Right cardiac atrium (tissue), 5 donors: ENCODE measurements around the gene CHRNA1. TPM values are rescaled to one million over a fixed set of nuclear protein-coding genes. Genes with fewer than 3 reads are reported as not detected.
A peak's percentile ranks its signal among the peaks of the same experiment; 100 is the strongest.

Experiments
- ATAC-seq, 2 donors: fragments of 200-7000 bp; cut with Tn5 transposase; one replicate each; pipeline versions ENCODE4 v1.8.0 to v1.9.1; 2020; ENCODE audit warnings: moderate library complexity in 2 of 2, mild to moderate bottlenecking in 1 of 2
- DNase-seq, 3 donors: peaks; one replicate each; pipeline ENCODE4 v3.0.0-alpha.2; 2020
- H3K27ac ChIP-seq: one replicate; pipeline ENCODE4 v1.5.1; 2013; ENCODE audit warnings: mild to moderate bottlenecking, low read length, control low read depth, moderate library complexity
- H3K27me3 ChIP-seq: one replicate; pipeline ENCODE4 v1.6.1; 2013; ENCODE audit not compliant: control insufficient read depth, insufficient read depth
- H3K4me1 ChIP-seq: one replicate; pipeline ENCODE4 v1.6.1; 2013; ENCODE audit warnings: low read length; ENCODE audit not compliant: control insufficient read depth, insufficient read depth
- H3K4me3 ChIP-seq: one replicate; pipeline ENCODE4 v1.5.1; 2013; ENCODE audit warnings: low read length, control low read depth
- H3K9me3 ChIP-seq: one replicate; pipeline ENCODE4 v1.6.1; 2013; ENCODE audit warnings: low read length; ENCODE audit not compliant: control insufficient read depth
- WGBS: extraction: QIAGEN DNeasy Blood & Tissue Kit; methylation state at CpG from one replicate; pipeline ENCODE4 v1.1.7; 2013; 5-methylcytosine and 5-hydroxymethylcytosine counted together
- intact Hi-C, 4 donors: fragments of 100-400 bp; cut with DNase I; formaldehyde crosslinking; loops; one replicate each; pipeline versions ENCODE4 v1.11.0 to v1.14.0; 2022 to 2023
- polyA plus RNA-seq: library from polyadenylated mRNA; stranded (reverse); fragments of 200-250 nt; gene quantifications from one replicate; pipeline ENCODE4 v1.2.3, GENCODE V29; 2013
- total RNA-seq, 4 donors: library from RNA; stranded (reverse); fragmentation: NEBNext Ultra II Directional; extraction: Animal tissue kit (Norgen Biotek cat#: 25700); gene quantifications; one replicate each; pipeline ENCODE4 v1.2.1, GENCODE V29; 2021
- donor health status: healthy with polysubstance abuse.
- donor health status: DM: no; HTN: yes; CAD: no.
- donor health status: DM: no; HTN: no; CAD: no.
- donor health status: DM: no; HTN: yes; CAD: no; lungs with severe emphysema.
- donor health status: DM: yes; HTN: yes; CAD: no.

CHRNA1 gene
- total and polyA plus RNA-seq, 5 donors = 0.20 to 0.95 (median 0.57) TPM; not detected in 2

- Histone ChIP-seq H3K4me3 (no peak overlapping the region), H3K4me1 (no peaks in the 10 kb centered on the region), H3K27ac (no peak overlapping the region), H3K27me3 (no peaks in the 10 kb centered on the region), H3K9me3 (no peaks in the 10 kb centered on the region)
- DNase-seq (no peak), ATAC-seq (no peak)
- WGBS = 84% methylated on average over 7 of the region's 7 CpGs
- intact Hi-C loops = no loop called here
These were observed 28.2 kb upstream of the CHRNA1 start for GRCh38 chr2:174792309-174793025.

GRCh38 chr2:174791746-174792280 lies 27.5 kb upstream of the CHRNA1 start:
- no peak overlapping the region for H3K4me3 ChIP-seq
- no peaks in the 10 kb centered on the region for H3K9me3 ChIP-seq
- DNase-seq = no peak
- intact Hi-C loops = no loop called here
- no peaks in the 10 kb centered on the region for H3K4me1 ChIP-seq
- 77% methylated on average over 7 of the region's 7 CpGs for WGBS
- no peak overlapping the region for H3K27ac ChIP-seq
- H3K27me3 ChIP-seq = no peaks in the 10 kb centered on the region
- ATAC-seq = no peak

- ATAC-seq (no peak), DNase-seq (no peak)
- Histone ChIP-seq H3K27ac (no peak overlapping the region), H3K4me1 (no peaks in the 10 kb centered on the region), H3K27me3 (no peaks in the 10 kb centered on the region), H3K9me3 (no peaks in the 10 kb centered on the region), H3K4me3 (no peak overlapping the region)
- WGBS = 72% methylated on average over 8 of the region's 8 CpGs
- intact Hi-C loops = no loop called here
These were observed 26.7 kb upstream of the CHRNA1 start for GRCh38 chr2:174791020-174791419.

- WGBS = 91% methylated on average over 16 of the region's 16 CpGs
- intact Hi-C loops = no loop called here
- no peak overlapping the region for H3K27ac ChIP-seq
- H3K4me1 ChIP-seq = no peaks in the 10 kb centered on the region
- H3K27me3 ChIP-seq = no peaks in the 10 kb centered on the region
- no peaks in the 10 kb centered on the region for H3K9me3 ChIP-seq
- DNase-seq = no peak
- no peak for ATAC-seq
- no peak overlapping the region for H3K4me3 ChIP-seq
These were observed 24.7 kb upstream of the CHRNA1 start for GRCh38 chr2:174789001-174789400.

GRCh38 chr2:174788291-174788929 lies 24.1 kb upstream of the CHRNA1 start:
- WGBS = 59% methylated on average over 14 of the region's 15 CpGs
- Histone ChIP-seq H3K9me3 (no peaks in the 10 kb centered on the region), H3K27ac (no peak overlapping the region), H3K27me3 (no peaks in the 10 kb centered on the region), H3K4me3 (no peak overlapping the region), H3K4me1 (no peaks in the 10 kb centered on the region)
- ATAC-seq (peak in 1 of 2 donors; percentile 63), DNase-seq (no peak)
- intact Hi-C loops = no loop called here

GRCh38 chr2:174787487-174788205 lies 23.4 kb upstream of the CHRNA1 start:
- no peak for DNase-seq
- Histone ChIP-seq H3K4me1 (no peaks in the 10 kb centered on the region), H3K27ac (no peak overlapping the region), H3K27me3 (no peaks in the 10 kb centered on the region), H3K9me3 (no peaks in the 10 kb centered on the region), H3K4me3 (no peak overlapping the region)
- WGBS = 86% methylated on average over 5 of the region's 5 CpGs
- no peak for ATAC-seq
- intact Hi-C loops = no loop called here

- no peak overlapping the region for H3K4me3 ChIP-seq
- no peak overlapping the region for H3K27ac ChIP-seq
- intact Hi-C loops = no loop called here
- ATAC-seq (peak in 1 of 2 donors; percentile 47), DNase-seq (no peak)
- 71% methylated on average over 8 of the region's 8 CpGs for WGBS
- no peaks in the 10 kb centered on the region for H3K9me3 ChIP-seq
- no peaks in the 10 kb centered on the region for H3K4me1 ChIP-seq
- no peaks in the 10 kb centered on the region for H3K27me3 ChIP-seq
These were observed 21.9 kb upstream of the CHRNA1 start for GRCh38 chr2:174786066-174786725.

- WGBS = 73% methylated on average over 3 of the region's 3 CpGs
These were observed 21.2 kb upstream of the CHRNA1 start for GRCh38 chr2:174785481-174785880.

GRCh38 chr2:174784909-174785308 lies 20.6 kb upstream of the CHRNA1 start:
- Histone ChIP-seq H3K4me3 (no peak overlapping the region), H3K9me3 (no peaks in the 10 kb centered on the region), H3K4me1 (no peaks in the 10 kb centered on the region), H3K27ac (no peak overlapping the region), H3K27me3 (no peaks in the 10 kb centered on the region)
- intact Hi-C loops = no loop called here
- no peak for ATAC-seq
- WGBS = 89% methylated on average over 5 of the region's 5 CpGs
- no peak for DNase-seq

More at GRCh38 chr2:174785481-174785880, 21.2 kb upstream of the CHRNA1 start:
- H3K27ac ChIP-seq = no peak overlapping the region
- no peak overlapping the region for H3K4me3 ChIP-seq
- DNase-seq (no peak), ATAC-seq (peak in 1 of 2 donors; percentile 24)
- intact Hi-C loops = no loop called here
- no peaks in the 10 kb centered on the region for H3K4me1 ChIP-seq
- no peaks in the 10 kb centered on the region for H3K27me3 ChIP-seq
- no peaks in the 10 kb centered on the region for H3K9me3 ChIP-seq

- no peak for DNase-seq
- no peak overlapping the region for H3K27ac ChIP-seq
- intact Hi-C loops = no loop called here
- no peaks in the 10 kb centered on the region for H3K9me3 ChIP-seq
- ATAC-seq = no peak
- H3K4me1 ChIP-seq = peaks cover under 1% of the 10 kb centered on the region
- 88% methylated on average over 7 of the region's 7 CpGs for WGBS
- no peaks in the 10 kb centered on the region for H3K27me3 ChIP-seq
- H3K4me3 ChIP-seq = no peak overlapping the region
These were observed 20.0 kb upstream of the CHRNA1 start for GRCh38 chr2:174784316-174784715.
